Measurements from ENCODE around the gene SRPK3.

SRPK3 gene

GRCh38 chrX:153783378-153784013, 2.7 kb downstream of the SRPK3 start:
- no peak for DNase-seq (ENCODE audit: low read depth in 2 of 2)

- DNase-seq (ENCODE audit: low read depth in 2 of 2) = no peak
Measured at GRCh38 chrX:153784325-153784967, 3.6 kb downstream of the SRPK3 start.

- no peak for DNase-seq (ENCODE audit: low read depth in 2 of 2)
Measured at GRCh38 chrX:153786669-153787068, 5.8 kb downstream of the SRPK3 start.

- DNase-seq (ENCODE audit: low read depth in 2 of 2) = no peak
Measured at GRCh38 chrX:153789654-153790053, 8.8 kb downstream of the SRPK3 start.

DNA sequence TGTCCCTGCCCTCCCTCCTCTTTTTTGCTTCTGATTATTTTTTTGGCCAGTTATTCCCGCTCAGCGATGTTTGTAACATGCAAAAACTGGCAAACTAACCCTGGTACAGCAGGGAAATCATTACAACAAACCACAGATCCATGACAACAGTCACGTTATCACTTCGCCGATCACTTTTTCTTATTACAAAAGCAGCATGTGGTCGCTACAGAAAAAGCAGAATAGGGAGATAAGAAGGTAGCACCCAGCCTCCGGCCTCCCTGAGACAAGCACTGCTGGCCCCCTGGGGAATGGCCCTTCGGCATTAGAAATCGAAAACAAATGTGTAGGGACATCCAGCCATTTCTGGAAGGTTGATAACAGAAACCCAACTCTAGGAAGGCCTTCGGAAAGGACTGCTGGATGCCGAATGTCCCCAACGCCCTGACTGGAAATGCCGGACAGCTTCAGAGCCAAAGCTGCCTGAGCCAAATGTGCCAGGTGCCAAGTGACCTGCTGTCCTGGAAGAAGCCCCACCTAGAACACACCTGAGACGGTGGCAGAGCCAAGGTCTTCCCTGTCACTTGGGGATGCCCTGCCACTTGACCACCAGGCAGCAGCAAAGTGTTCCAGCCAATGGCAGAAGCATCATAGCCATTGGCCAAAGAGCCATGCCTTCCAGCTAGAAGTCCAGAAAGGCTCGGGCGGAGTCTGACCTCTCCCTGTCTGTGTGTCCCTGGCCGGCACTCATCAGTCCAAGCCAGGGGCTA, 10.4 kb downstream of the SRPK3 start:
- no peak for DNase-seq (ENCODE audit: low read depth in 2 of 2)

GRCh38 chrX:153792368-153792767, 11.5 kb downstream of the SRPK3 start:
- DNase-seq (ENCODE audit: low read depth in 2 of 2) = no peak

- no peak for DNase-seq (ENCODE audit: low read depth in 2 of 2)
Measured at GRCh38 chrX:153793291-153793690, 12.4 kb downstream of the SRPK3 start.

- peak; percentile 77 to 88 for DNase-seq (ENCODE audit: low read depth in 2 of 2)
Measured at GRCh38 chrX:153794018-153794896, 13.4 kb downstream of the SRPK3 start, which contains the start of the genes IDH3G and SSR4. TSS of gene IDH3G (minus strand) at chrX:153794375. CDS start at chrX:153794326, 49 bp downstream. TSS of gene SSR4 (plus strand) at chrX:153794668. CDS start at chrX:153794688, 20 bp downstream.

DNA sequence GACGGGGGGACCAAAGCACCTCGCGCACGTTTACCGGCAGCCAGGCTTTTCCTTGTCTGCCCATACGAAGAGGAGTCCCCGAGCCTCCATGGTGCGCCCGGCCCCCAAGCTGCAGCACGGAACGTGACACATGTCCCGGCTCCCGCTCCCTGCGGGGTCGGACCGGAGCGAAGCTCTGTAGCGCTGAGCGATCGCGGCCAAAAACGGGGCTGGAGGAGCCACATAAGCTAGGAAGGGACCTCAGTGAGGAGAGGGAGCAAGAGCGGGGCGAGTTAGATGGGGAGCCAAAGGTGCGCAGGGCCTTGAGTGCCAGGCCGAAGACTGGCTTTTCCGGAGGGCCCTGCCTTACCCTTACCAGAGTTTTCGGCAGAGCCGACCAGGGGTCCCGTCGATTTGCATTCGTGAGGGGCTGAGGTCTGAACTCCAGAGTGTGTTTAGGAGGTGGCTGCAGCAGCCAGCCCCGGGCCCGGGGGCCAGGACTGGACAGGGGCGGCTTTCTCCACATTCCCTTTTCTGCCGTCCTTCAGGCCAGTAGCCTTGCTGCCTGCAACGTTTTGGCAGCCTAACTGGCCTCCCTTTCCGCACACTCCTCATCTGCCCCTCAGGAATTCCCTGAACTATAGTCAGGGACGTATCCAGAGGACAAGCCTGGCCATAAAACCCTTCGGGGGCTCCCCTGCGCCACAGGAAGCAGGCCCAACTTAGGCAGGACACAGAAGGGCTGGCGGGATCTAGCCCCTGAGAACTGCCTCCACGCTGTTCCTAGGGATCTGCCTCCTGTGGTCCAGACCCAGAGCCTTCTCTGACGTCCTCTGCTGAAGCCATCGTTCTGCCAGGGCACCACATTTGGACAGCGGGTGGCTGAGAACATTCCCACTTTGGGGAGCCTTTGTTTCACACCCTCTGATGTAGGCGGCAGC, 14.3 kb downstream of the SRPK3 start:
- no peak for DNase-seq (ENCODE audit: low read depth in 2 of 2)

GRCh38 chrX:153797415-153798015, 16.7 kb downstream of the SRPK3 start:
- DNase-seq (ENCODE audit: low read depth in 2 of 2) = no peak

GRCh38 chrX:153799326-153799725, 18.5 kb downstream of the SRPK3 start:
- DNase-seq (ENCODE audit: low read depth in 2 of 2) = no peak

GRCh38 chrX:153800177-153800722, 19.4 kb downstream of the SRPK3 start:
- no peak for DNase-seq (ENCODE audit: low read depth in 2 of 2)

DNA sequence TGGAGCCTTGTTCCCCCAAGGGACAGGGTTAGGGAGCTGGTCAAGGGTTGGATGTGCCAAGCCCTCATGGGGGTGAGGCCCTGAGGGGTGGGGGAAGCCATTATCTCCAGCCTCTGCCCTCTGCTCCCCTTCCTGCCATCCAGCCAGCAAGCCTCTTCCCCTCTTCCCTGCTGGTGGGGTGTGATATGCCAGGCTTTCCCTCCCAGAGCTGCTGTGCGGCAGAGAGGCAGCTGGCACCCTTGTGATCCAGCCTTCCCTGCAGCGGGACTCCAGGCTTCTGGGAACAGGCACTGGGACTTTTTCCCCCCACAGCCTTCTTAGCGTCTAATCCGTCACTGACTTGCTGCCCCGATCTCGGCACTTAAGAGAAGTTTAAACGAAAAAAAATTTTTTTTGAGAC, 19.9 kb downstream of the SRPK3 start:
- DNase-seq (ENCODE audit: low read depth in 2 of 2) = no peak

GRCh38 chrX:153801669-153802068, 20.8 kb downstream of the SRPK3 start:
- DNase-seq (ENCODE audit: low read depth in 2 of 2) = no peak

GRCh38 chrX:153802513-153803045, 21.7 kb downstream of the SRPK3 start:
- no peak for DNase-seq (ENCODE audit: low read depth in 2 of 2)

DNA sequence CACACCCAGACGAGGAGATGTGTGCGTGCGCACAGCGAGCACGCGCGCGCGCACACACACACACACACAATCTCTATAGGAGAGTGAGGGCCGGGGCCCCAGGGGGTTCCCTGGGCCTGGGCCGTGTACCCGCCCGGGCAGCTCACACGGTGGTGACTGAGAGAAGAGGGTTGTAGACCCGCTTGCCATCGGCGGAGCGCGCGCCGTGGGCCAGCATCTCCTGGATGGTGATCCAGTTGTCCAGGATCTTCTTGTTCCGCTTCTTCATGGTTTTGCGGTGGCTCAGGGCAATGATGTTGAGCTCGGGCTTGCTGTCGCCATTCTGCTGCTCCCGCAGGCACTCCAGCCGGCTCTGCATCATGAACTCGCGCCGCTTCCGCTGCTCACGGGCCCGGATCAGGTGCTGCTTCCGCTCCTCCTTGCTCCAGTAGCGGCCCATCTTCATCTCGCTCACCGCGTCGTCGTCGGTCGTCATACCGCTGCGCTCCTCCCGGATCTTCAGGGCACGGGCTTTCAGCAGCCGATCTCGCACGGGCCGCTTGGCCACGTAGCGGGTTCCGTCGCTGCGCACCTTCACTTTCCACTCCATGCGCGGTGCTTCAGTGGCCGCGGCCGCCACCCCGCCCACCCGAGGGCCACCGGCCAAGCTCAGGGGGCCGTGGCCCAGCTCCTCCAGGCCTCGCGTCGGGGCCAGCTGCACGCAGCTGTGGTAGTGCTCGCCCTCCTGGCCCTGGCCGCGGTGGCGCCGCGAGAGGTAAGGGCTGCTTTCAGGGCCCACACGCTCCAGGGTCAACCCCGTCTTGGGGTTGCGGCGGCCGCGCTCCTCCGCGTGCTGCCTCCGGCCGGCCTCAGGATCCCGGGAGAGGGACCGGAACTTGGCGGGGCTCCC, 22.6 kb downstream of the SRPK3 start:
- no peak for DNase-seq (ENCODE audit: low read depth in 2 of 2)

DNA sequence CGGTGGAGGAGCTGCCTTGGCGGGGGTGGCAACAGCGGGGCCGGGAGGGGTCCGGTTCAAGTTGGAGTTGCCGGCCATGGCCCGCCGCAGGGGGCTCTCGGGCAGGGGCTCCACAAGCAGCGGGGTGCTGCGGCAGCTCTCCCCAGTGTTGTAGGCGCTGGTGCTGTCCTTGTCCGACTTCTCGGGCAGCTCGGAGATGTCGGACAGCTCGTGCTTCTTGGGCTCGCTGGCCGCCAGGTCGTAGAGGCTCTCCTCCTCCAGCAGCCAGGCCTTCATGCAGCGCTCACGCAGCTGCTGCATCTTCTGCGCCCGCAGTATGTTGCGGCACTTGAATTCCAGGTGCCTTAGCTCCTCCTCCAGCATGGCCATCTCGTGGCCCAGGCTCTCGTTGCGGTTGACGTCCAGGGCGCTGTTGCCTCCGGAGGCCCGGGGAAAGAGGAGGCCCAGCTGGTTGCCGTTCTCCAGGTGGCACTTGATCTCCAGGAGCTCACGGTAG, 23.3 kb downstream of the SRPK3 start:
- DNase-seq (ENCODE audit: low read depth in 2 of 2) = no peak

- no peak for DNase-seq (ENCODE audit: low read depth in 2 of 2)
Measured at GRCh38 chrX:153804621-153805020, 23.8 kb downstream of the SRPK3 start.
